Keratinocyte (primary cell): ENCODE measurements around the gene KRTAP1-1. TPM values are rescaled to one million over a fixed set of nuclear protein-coding genes. Genes with fewer than 3 reads are reported as not detected.

Experiments
- DNase-seq: peaks from one replicate; pipeline ENCODE4 v3.0.0-alpha.2; 2011; ENCODE audit warnings: low read depth, missing footprints, low spot score
- FAIRE-seq: peaks from 2 replicates; lab custom pipeline; 2011; peaks lifted over from hg19 to GRCh38; lab: Jason Lieb, UNC
- H2AFZ ChIP-seq: 2 replicates; pipeline ENCODE4 v1.6.0; 2012; ENCODE audit warnings: low read length, control low read depth, inconsistent platforms; ENCODE audit not compliant: control insufficient read depth
- H3K27ac ChIP-seq: 2 replicates; pipeline ENCODE4 v1.5.1; 2011; ENCODE audit warnings: low read length; ENCODE audit not compliant: control insufficient read depth, insufficient read depth
- H3K27me3 ChIP-seq: 3 replicates; pipeline ENCODE4 v1.6.0; 2011; ENCODE audit warnings: low read length; ENCODE audit not compliant: control insufficient read depth, insufficient read depth; ENCODE audit errors: extremely low read depth
- H3K36me3 ChIP-seq, 2 experiments: 2 replicates in 1 of 2; 3 replicates in 1 of 2; pipeline ENCODE4 v1.5.1; 2011; ENCODE audit warnings: low read length in 2 of 2, mild to moderate bottlenecking in 1 of 2; ENCODE audit not compliant: control insufficient read depth in 2 of 2, insufficient read depth in 2 of 2; ENCODE audit errors: extremely low read depth in 1 of 2
- H3K4me1 ChIP-seq: 3 replicates; pipeline ENCODE4 v1.5.1; 2011; ENCODE audit warnings: low read length; ENCODE audit not compliant: control insufficient read depth, insufficient read depth; ENCODE audit errors: extremely low read depth
- H3K4me2 ChIP-seq: 3 replicates; pipeline ENCODE4 v1.6.0; 2011; ENCODE audit warnings: low read depth, low read length; ENCODE audit not compliant: control insufficient read depth, insufficient read depth; ENCODE audit errors: extremely low read depth
- H3K4me3 ChIP-seq, 3 experiments: fragments of 200-600 bp in 1 of 3; sonication (generic) in 1 of 3; 2 replicates in 2 of 3; 3 replicates in 1 of 3; pipeline ENCODE4 v1.5.1; 2011 to 2016; ENCODE audit warnings: low read length in 3 of 3, mild to moderate bottlenecking in 3 of 3, control low read depth in 2 of 3, inconsistent platforms in 1 of 3, low read depth in 1 of 3, mixed read lengths in 1 of 3, mixed run types in 1 of 3, moderate library complexity in 1 of 3; ENCODE audit not compliant: control insufficient read depth in 2 of 3, insufficient read depth in 2 of 3; ENCODE audit errors: extremely low read depth in 1 of 3
- H3K79me2 ChIP-seq: 2 replicates; pipeline ENCODE4 v1.6.0; 2012; ENCODE audit warnings: low read length; ENCODE audit not compliant: control insufficient read depth, insufficient read depth
- H3K9ac ChIP-seq: 3 replicates; pipeline ENCODE4 v1.6.0; 2011; ENCODE audit warnings: low read length; ENCODE audit not compliant: control insufficient read depth, insufficient read depth; ENCODE audit errors: extremely low read depth
- H3K9me1 ChIP-seq: 3 replicates; pipeline ENCODE4 v1.6.0; 2011; ENCODE audit warnings: low read length; ENCODE audit not compliant: control insufficient read depth, insufficient read depth; ENCODE audit errors: extremely low read depth
- H3K9me3 ChIP-seq: 2 replicates; pipeline ENCODE4 v1.5.1; 2012; ENCODE audit warnings: low read depth, low read length; ENCODE audit not compliant: control insufficient read depth
- H4K20me1 ChIP-seq: 3 replicates; pipeline ENCODE4 v1.6.0; 2011; ENCODE audit warnings: low read length; ENCODE audit not compliant: control insufficient read depth, insufficient read depth; ENCODE audit errors: extremely low read depth
- EZH2 ChIP-seq: IDR thresholded peaks from one replicate; pipeline ENCODE4 v1.6.1; 2012; ENCODE audit warnings: inconsistent platforms, mild to moderate bottlenecking, low read length, moderate library complexity
- dilution Hi-C: fragments of 300-500 bp; cut with MboI; formaldehyde crosslinking; loops from one replicate; pipeline ENCODE4 v1.7.0; 2020; ENCODE audit warnings: low sequenced_read_pairs; ENCODE audit not compliant: extremely low pct_ligation_motif_present
- polyA plus RNA-seq, 5 experiments: library from polyadenylated mRNA; depleted of rRNA in 3 of 5; stranded (reverse) in 3 of 5; stranded (forward) in 1 of 5; unstranded in 1 of 5; fragments of >200 nt; gene quantifications; 1 replicate in 1 of 5; 2 replicates in 3 of 5; 3 replicates in 1 of 5; pipeline versions ENCODE4 v1.2.1 to v1.2.3, GENCODE V29; 2011 to 2012; ENCODE audit warnings: missing spikeins in 2 of 5, low read depth in 1 of 5, low replicate concordance in 1 of 5
- TF ChIP-seq, protein P1 (sequence below), 3 experiments: IDR thresholded peaks in 1 of 3; conservative IDR thresholded peaks in 1 of 3; optimal IDR thresholded peaks in 1 of 3; 2 replicates in 2 of 3; 3 replicates in 1 of 3; pipeline versions ENCODE3 to v1.5.1; 2011; ENCODE audit warnings: low read length in 3 of 3, mild to moderate bottlenecking in 3 of 3, moderate library complexity in 2 of 3, control low read depth in 1 of 3, inconsistent platforms in 1 of 3; ENCODE audit not compliant: insufficient read depth in 2 of 3; ENCODE audit errors: extremely low read depth in 1 of 3

The KRTAP1-1 gene
- polyA plus RNA-seq, 1 donor (not counting 4 experiments of a cell fraction or from before 2014, with no cell fraction given) = not detected

DNA sequence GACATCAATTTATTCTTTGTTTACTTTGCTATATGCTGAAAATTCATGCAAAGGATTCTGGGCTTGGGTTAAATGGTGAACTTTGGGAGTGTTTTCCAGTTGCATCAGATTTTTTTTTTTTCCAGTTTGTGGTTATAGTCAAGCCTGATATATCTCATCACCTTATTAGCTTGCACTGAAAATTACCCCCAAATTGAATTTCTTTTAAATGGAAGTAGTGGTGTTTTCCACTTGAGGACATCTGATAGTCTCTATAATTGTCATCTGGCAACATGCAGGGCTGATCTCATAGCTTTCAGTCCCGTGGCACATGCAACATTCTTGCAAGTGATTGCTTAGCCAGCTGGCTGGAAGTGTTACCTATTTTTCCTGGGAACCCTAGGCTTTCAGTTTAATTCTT, 27.6 kb downstream of the KRTAP1-1 start:
- no peaks in the 10 kb centered on the region for H3K79me2 ChIP-seq
- H3K4me3 ChIP-seq = no peak overlapping the region
- DNase-seq (no peak), FAIRE-seq (no peak)
- no peaks in the 10 kb centered on the region for H3K9me3 ChIP-seq
- H2AFZ ChIP-seq = no peak overlapping the region
- H3K9ac ChIP-seq = no peak overlapping the region
- no peaks in the 10 kb centered on the region for H3K27me3 ChIP-seq
- H3K36me3 ChIP-seq = no peaks in the 10 kb centered on the region
- TF ChIP-seq, protein P1, sequence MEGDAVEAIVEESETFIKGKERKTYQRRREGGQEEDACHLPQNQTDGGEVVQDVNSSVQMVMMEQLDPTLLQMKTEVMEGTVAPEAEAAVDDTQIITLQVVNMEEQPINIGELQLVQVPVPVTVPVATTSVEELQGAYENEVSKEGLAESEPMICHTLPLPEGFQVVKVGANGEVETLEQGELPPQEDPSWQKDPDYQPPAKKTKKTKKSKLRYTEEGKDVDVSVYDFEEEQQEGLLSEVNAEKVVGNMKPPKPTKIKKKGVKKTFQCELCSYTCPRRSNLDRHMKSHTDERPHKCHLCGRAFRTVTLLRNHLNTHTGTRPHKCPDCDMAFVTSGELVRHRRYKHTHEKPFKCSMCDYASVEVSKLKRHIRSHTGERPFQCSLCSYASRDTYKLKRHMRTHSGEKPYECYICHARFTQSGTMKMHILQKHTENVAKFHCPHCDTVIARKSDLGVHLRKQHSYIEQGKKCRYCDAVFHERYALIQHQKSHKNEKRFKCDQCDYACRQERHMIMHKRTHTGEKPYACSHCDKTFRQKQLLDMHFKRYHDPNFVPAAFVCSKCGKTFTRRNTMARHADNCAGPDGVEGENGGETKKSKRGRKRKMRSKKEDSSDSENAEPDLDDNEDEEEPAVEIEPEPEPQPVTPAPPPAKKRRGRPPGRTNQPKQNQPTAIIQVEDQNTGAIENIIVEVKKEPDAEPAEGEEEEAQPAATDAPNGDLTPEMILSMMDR (optimal IDR thresholded peaks at IDR 0.05 in 1 of 3, IDR thresholded peaks at IDR 0.05 in 1 of 3, conservative IDR thresholded peaks at IDR 0.05 in 1 of 3; ENCODE audit: extremely low read depth in 1 of 3, insufficient read depth in 2 of 3, low read length in 3 of 3) = no peak
- TF ChIP-seq EZH2 = no peak
- no peaks in the 10 kb centered on the region for H3K9me1 ChIP-seq
- H3K4me1 ChIP-seq = no peaks in the 10 kb centered on the region
- H3K27ac ChIP-seq = no peak overlapping the region
- no peaks in the 10 kb centered on the region for H4K20me1 ChIP-seq
- dilution Hi-C loops = no loop called here
- no peak overlapping the region for H3K4me2 ChIP-seq

DNA sequence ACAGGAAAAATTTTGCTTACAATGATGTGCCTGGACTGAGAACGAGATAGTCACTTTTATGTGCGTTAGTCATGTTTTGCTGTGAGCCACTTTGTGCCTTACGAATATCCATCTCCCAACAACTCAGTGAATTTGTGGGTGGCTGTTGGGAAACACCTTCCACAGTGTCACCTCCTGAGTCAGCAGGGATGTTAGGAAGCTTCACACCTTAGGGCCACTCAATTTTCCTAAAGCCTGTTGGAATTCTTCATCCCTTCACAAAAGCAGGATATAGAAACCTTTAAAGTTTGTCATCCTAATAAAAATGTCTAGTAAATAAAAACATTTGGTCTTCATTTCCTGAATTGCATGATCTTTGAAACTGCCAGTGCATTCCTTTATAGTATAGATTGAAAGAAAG, 28.1 kb downstream of the KRTAP1-1 start:
- no peaks in the 10 kb centered on the region for H3K9me3 ChIP-seq
- dilution Hi-C loops = no loop called here
- no peak overlapping the region for H3K27ac ChIP-seq
- H3K4me1 ChIP-seq = no peaks in the 10 kb centered on the region
- TF ChIP-seq EZH2 = no peak
- TF ChIP-seq, protein P1 (optimal IDR thresholded peaks at IDR 0.05 in 1 of 3, IDR thresholded peaks at IDR 0.05 in 1 of 3, conservative IDR thresholded peaks at IDR 0.05 in 1 of 3; ENCODE audit: extremely low read depth in 1 of 3, insufficient read depth in 2 of 3, low read length in 3 of 3) = no peak
- no peaks in the 10 kb centered on the region for H3K9me1 ChIP-seq
- H2AFZ ChIP-seq = no peak overlapping the region
- H3K36me3 ChIP-seq = no peaks in the 10 kb centered on the region
- no peak overlapping the region for H3K4me3 ChIP-seq
- H3K79me2 ChIP-seq = no peaks in the 10 kb centered on the region
- H4K20me1 ChIP-seq = no peaks in the 10 kb centered on the region
- DNase-seq (no peak), FAIRE-seq (no peak)
- H3K27me3 ChIP-seq = no peaks in the 10 kb centered on the region
- no peak overlapping the region for H3K9ac ChIP-seq
- no peak overlapping the region for H3K4me2 ChIP-seq
